ENCODE measurements around the gene P2RX3. TPM values are rescaled to one million over a fixed set of nuclear protein-coding genes. Genes with fewer than 3 reads are reported as not detected.

Gene P2RX3
- total and polyA plus RNA-seq, 4 donors: 0.11 TPM; not detected in 3

DNA sequence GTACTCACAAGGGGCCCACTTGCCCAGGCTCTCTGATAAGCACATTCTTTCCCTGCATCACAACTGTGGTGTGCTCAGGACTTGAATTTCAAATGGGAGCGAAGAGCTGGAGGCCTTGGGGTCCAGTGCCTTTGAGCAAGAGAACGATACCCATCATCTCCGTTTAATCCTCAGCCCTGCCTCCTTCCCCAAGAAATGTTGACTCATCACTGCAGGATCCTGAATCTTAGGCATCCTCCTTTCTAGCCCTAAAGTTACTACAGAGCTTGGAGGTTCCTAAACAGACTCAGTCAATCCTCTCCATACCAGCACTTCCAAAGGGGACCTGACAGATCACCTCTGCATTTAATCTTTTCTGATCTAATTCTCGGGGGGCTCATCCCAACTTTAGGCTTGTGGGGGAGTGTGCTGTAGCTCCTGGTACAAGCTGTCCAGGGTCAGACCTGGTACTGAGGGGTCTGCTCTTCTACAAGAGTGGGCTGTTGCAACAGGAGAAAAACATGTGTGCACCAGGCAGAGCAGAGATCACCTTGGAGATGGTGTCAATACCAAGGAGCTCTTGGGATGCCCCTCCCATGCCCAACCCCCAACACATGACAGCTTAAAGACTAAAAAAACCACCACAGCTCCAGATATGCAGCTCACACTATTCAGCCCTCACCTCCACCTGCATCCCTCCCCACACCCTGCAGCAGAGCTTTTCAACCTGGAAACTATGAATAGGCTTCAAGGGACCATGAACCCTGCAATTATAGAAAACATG is 56.2 kb downstream of the P2RX3 start:
- H3K36me3 ChIP-seq (ENCODE audit: control insufficient read depth in 4 of 4, insufficient read depth in 4 of 4, low read length in 4 of 4): no peaks in the 10 kb centered on the region
- no peak overlapping the region for H3K4me3 ChIP-seq
- TF ChIP-seq, protein P1, sequence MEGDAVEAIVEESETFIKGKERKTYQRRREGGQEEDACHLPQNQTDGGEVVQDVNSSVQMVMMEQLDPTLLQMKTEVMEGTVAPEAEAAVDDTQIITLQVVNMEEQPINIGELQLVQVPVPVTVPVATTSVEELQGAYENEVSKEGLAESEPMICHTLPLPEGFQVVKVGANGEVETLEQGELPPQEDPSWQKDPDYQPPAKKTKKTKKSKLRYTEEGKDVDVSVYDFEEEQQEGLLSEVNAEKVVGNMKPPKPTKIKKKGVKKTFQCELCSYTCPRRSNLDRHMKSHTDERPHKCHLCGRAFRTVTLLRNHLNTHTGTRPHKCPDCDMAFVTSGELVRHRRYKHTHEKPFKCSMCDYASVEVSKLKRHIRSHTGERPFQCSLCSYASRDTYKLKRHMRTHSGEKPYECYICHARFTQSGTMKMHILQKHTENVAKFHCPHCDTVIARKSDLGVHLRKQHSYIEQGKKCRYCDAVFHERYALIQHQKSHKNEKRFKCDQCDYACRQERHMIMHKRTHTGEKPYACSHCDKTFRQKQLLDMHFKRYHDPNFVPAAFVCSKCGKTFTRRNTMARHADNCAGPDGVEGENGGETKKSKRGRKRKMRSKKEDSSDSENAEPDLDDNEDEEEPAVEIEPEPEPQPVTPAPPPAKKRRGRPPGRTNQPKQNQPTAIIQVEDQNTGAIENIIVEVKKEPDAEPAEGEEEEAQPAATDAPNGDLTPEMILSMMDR (IDR thresholded peaks at IDR 0.05; ENCODE audit: control extremely low read depth, extremely low read depth): no peak
- no peak for DNase-seq
- no peak for ATAC-seq (ENCODE audit: insufficient read depth, low FRiP score)
- H3K9me3 ChIP-seq (ENCODE audit: control insufficient read depth in 4 of 4, insufficient read depth in 3 of 4, low read length in 3 of 4): no peaks in the 10 kb centered on the region
- H3K4me1 ChIP-seq (ENCODE audit: control insufficient read depth in 5 of 5, insufficient read depth in 5 of 5, low read length in 5 of 5): no peaks in the 10 kb centered on the region
- no peak overlapping the region for H3K9ac ChIP-seq (ENCODE audit: insufficient read depth in 1 of 2, low read length in 2 of 2)
- H3K27me3 ChIP-seq (ENCODE audit: control insufficient read depth in 3 of 3, insufficient read depth in 3 of 3, low read length in 2 of 3): peaks cover 0 to 8% (median 0%) of the 10 kb centered on the region in 3 donors
- no peak overlapping the region for H3K27ac ChIP-seq (ENCODE audit: low read depth in 1 of 2, low read length in 1 of 2)
- WGBS, 2 donors: 76 to 83% methylated on average over 4 of the region's 4 CpGs

- no peak overlapping the region for H3K9ac ChIP-seq (ENCODE audit: insufficient read depth in 1 of 2, low read length in 2 of 2)
- WGBS, 2 donors: 73 to 80% methylated on average over 11 of the region's 11 CpGs
- peaks cover 0 to 4% (median 0%) of the 10 kb centered on the region in 3 donors for H3K27me3 ChIP-seq (ENCODE audit: control insufficient read depth in 3 of 3, insufficient read depth in 3 of 3, low read length in 2 of 3)
- no peak overlapping the region for H3K27ac ChIP-seq (ENCODE audit: low read depth in 1 of 2, low read length in 1 of 2)
- H3K4me3 ChIP-seq: no peak overlapping the region
- no peaks in the 10 kb centered on the region for H3K9me3 ChIP-seq (ENCODE audit: control insufficient read depth in 4 of 4, insufficient read depth in 3 of 4, low read length in 3 of 4)
- H3K36me3 ChIP-seq (ENCODE audit: control insufficient read depth in 4 of 4, insufficient read depth in 4 of 4, low read length in 4 of 4): no peaks in the 10 kb centered on the region
- DNase-seq (no peak), ATAC-seq (ENCODE audit: insufficient read depth, low FRiP score) (no peak)
- TF ChIP-seq, protein P1 (IDR thresholded peaks at IDR 0.05; ENCODE audit: control extremely low read depth, extremely low read depth): no peak
- H3K4me1 ChIP-seq (ENCODE audit: control insufficient read depth in 5 of 5, insufficient read depth in 5 of 5, low read length in 5 of 5): no peaks in the 10 kb centered on the region
Observed at GRCh38 chr11:57395905-57396623, 57.9 kb downstream of the P2RX3 start.

GRCh38 chr11:57396744-57397143 is 58.6 kb downstream of the P2RX3 start:
- WGBS, 2 donors: 75 to 81% methylated on average over 2 of the region's 2 CpGs
- no peak for DNase-seq

More at GRCh38 chr11:57396744-57397143, 58.6 kb downstream of the P2RX3 start:
- no peak for ATAC-seq (ENCODE audit: insufficient read depth, low FRiP score)
- Histone ChIP-seq H3K9me3 (ENCODE audit: control insufficient read depth in 4 of 4, insufficient read depth in 3 of 4, low read length in 3 of 4) (no peaks in the 10 kb centered on the region), H3K9ac (ENCODE audit: insufficient read depth in 1 of 2, low read length in 2 of 2) (no peak overlapping the region), H3K27me3 (ENCODE audit: control insufficient read depth in 3 of 3, insufficient read depth in 3 of 3, low read length in 2 of 3) (peaks cover 0 to 4% (median 0%) of the 10 kb centered on the region in 3 donors), H3K4me3 (no peak overlapping the region), H3K27ac (ENCODE audit: low read depth in 1 of 2, low read length in 1 of 2) (no peak overlapping the region), H3K4me1 (ENCODE audit: control insufficient read depth in 5 of 5, insufficient read depth in 5 of 5, low read length in 5 of 5) (no peaks in the 10 kb centered on the region), H3K36me3 (ENCODE audit: control insufficient read depth in 4 of 4, insufficient read depth in 4 of 4, low read length in 4 of 4) (no peaks in the 10 kb centered on the region)
- TF ChIP-seq, protein P1 (IDR thresholded peaks at IDR 0.05; ENCODE audit: control extremely low read depth, extremely low read depth): no peak

Data from lung (tissue), 12 donors.